Heart left ventricle (tissue), 16 donors: Measurements from ENCODE around the gene STX12. TPM values are rescaled to one million over a fixed set of nuclear protein-coding genes. Genes with fewer than 3 reads are reported as not detected.

Experiments used
- ATAC-seq, 4 donors: fragments of 200-7000 bp; cut with Tn5 transposase; one replicate each; pipeline ENCODE4 v1.9.1; 2020 to 2022; ENCODE audit warnings: moderate library complexity in 4 of 4, mild to moderate bottlenecking in 3 of 4, moderate number of reproducible peaks in 1 of 4
- DNase-seq, 5 donors: peaks; one replicate each; pipeline ENCODE4 v3.0.0-alpha.2; 2020
- H3K27ac ChIP-seq, 12 donors: fragments of 200-600 bp; sonication (generic) in 4 of 12; one replicate each; pipeline versions ENCODE4 v1.5.0 to v1.8.0; 2016 to 2022; ENCODE audit warnings: mild to moderate bottlenecking in 2 of 12
- H3K27me3 ChIP-seq, 9 donors: fragments of 200-600 bp; sonication (generic) in 2 of 9; one replicate each; pipeline versions ENCODE4 v1.5.1 to v1.8.0; 2016 to 2022; ENCODE audit warnings: mild to moderate bottlenecking in 3 of 9
- H3K36me3 ChIP-seq, 9 donors: fragments of 200-600 bp; sonication (generic) in 2 of 9; one replicate each; pipeline versions ENCODE4 v1.5.0 to v1.8.0; 2018 to 2022; ENCODE audit warnings: mild to moderate bottlenecking in 2 of 9
- H3K4me1 ChIP-seq, 12 donors: fragments of 200-600 bp; sonication (generic) in 4 of 12; one replicate each; pipeline versions ENCODE4 v1.5.0 to v1.8.0; 2016 to 2022; ENCODE audit warnings: mild to moderate bottlenecking in 3 of 12
- H3K4me3 ChIP-seq, 12 donors: fragments of 200-600 bp; sonication (generic) in 4 of 12; one replicate each; pipeline versions ENCODE4 v1.5.0 to v1.8.0; 2017 to 2022; ENCODE audit warnings: mild to moderate bottlenecking in 9 of 12, moderate library complexity in 4 of 12
- H3K9me3 ChIP-seq, 12 donors: fragments of 200-600 bp; sonication (generic) in 4 of 12; one replicate each; pipeline versions ENCODE4 v1.5.0 to v1.8.0; 2016 to 2022; ENCODE audit warnings: mild to moderate bottlenecking in 1 of 12
- POLR2A ChIP-seq, 2 donors: fragments of 450-650 bp; IDR thresholded peaks; one replicate each; pipeline ENCODE4 v1.6.1; 2017; ENCODE audit warnings: antibody characterized with exemption in 2 of 2, mild to moderate bottlenecking in 2 of 2, moderate library complexity in 2 of 2
- WGBS, 4 donors: extraction: QIAGEN DNeasy Blood & Tissue Kit in 2 of 4; methylation state at CpG; one replicate each; pipeline versions ENCODE4 v1.1.5 to v1.1.7; 2013 to 2018; 5-methylcytosine and 5-hydroxymethylcytosine counted together
- intact Hi-C, 10 donors: fragments of 100-400 bp; cut with DNase I; formaldehyde crosslinking; loops; one replicate each; pipeline versions ENCODE4 v1.11.1 to v1.14.2; 2022
- polyA plus RNA-seq, 2 donors: library from polyadenylated mRNA; stranded (reverse); fragments of 200-250 nt; gene quantifications; one replicate each; pipeline ENCODE4 v1.2.3, GENCODE V29; 2013
- total RNA-seq, 9 donors: library from RNA; depleted of rRNA in 2 of 9; stranded (reverse); fragments of >200 nt in 2 of 9; fragmentation: NEBNext Ultra II Directional in 3 of 9; extraction: Animal tissue kit (Norgen Biotek cat#: 25700) in 3 of 9; gene quantifications; one replicate each; pipeline versions ENCODE4 v1.1.0 to v1.2.4, GENCODE V29; 2016 to 2023
- TF ChIP-seq, protein P1 (sequence below), 12 donors: fragments of 200-600 bp; sonication (generic) in 4 of 12; IDR thresholded peaks; one replicate each; pipeline versions ENCODE4 v1.5.0 to v1.8.0; 2018 to 2022; ENCODE audit warnings: antibody characterized with exemption in 12 of 12, mild to moderate bottlenecking in 5 of 12
- donor health status: ischemic (EF 13 %, LVEDD 7.1; RV severe dilation, severe dysfunction).
- donor health status: healthy with polysubstance abuse.
- donor health status: DM: no; HTN: yes; CAD: no.
- donor health status: DM: no; HTN: no; CAD: no.
- donor health status: ischemic (EF 25% LVEDD 6.9; RV normal size, moderate dysfunction).
- donor health status: ischemic (EF 25% LVEDD 5.7; RV mildly dilated, moderate dysfunction).
- donor health status: healthy.
- donor health status: DM: yes; HTN: yes; CAD: no.
- donor health status: ischemic (EF 35%, LVEDD 5.7; RV mildly dilated, moderate dysfunction).
- donor health status: nonischemic (EF 11% LVEDD 7.7; RV severe dilation, severe dysfunction).
- donor health status: DM: yes; HTN: yes; CAD: no.
- donor health status: PGD.
- donor health status: ischemic (EF 29% LVEDD 5.4; RV normal size, mild dysfunction).
- donor health status: nonischemic (EF 23%, LVEDD 6.1; RV moderate dilation, normal function).

Gene STX12
- total and polyA plus RNA-seq, 11 donors, result 10.7 to 46.8 (median 26.5) TPM

DNA sequence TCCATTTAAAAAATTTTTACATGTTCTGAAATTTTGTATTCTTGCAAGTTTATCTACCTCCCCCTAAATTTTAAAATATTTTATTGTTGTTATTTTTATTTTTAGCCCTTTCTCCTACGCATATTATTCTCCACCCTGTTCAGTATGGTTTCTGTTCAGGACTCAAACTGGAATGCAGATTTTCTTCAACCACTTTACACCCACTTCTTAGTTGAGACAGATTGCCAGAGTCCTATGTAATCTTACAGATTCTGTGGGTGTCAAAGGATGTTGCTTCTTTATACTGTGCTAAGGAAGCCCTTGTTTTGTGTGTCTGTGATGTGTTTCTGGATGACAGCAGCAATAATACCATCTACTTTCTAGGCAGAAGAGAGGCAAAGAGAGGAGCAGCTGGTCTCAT, 36.9 kb downstream of the STX12 start:
- H3K27ac ChIP-seq, result no peak overlapping the region
- intact Hi-C loops, result no loop called here
- DNase-seq, result no peak
- 79 to 92% (median 85%) methylated on average over 1 of the region's 1 CpG for WGBS, 4 donors
- no peak overlapping the region for H3K4me3 ChIP-seq
- H3K9me3 ChIP-seq, result no peaks in the 10 kb centered on the region
- TF ChIP-seq, protein P1, sequence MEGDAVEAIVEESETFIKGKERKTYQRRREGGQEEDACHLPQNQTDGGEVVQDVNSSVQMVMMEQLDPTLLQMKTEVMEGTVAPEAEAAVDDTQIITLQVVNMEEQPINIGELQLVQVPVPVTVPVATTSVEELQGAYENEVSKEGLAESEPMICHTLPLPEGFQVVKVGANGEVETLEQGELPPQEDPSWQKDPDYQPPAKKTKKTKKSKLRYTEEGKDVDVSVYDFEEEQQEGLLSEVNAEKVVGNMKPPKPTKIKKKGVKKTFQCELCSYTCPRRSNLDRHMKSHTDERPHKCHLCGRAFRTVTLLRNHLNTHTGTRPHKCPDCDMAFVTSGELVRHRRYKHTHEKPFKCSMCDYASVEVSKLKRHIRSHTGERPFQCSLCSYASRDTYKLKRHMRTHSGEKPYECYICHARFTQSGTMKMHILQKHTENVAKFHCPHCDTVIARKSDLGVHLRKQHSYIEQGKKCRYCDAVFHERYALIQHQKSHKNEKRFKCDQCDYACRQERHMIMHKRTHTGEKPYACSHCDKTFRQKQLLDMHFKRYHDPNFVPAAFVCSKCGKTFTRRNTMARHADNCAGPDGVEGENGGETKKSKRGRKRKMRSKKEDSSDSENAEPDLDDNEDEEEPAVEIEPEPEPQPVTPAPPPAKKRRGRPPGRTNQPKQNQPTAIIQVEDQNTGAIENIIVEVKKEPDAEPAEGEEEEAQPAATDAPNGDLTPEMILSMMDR (IDR thresholded peaks at IDR 0.05), result no peak
- no peak for TF ChIP-seq POLR2A (IDR thresholded peaks at IDR 0.05)
- H3K27me3 ChIP-seq, result no peaks in the 10 kb centered on the region
- H3K36me3 ChIP-seq, result peaks cover 0 to 86% (median 73%) of the 10 kb centered on the region in 9 donors
- ATAC-seq, result no peak
- no peaks in the 10 kb centered on the region for H3K4me1 ChIP-seq

DNA sequence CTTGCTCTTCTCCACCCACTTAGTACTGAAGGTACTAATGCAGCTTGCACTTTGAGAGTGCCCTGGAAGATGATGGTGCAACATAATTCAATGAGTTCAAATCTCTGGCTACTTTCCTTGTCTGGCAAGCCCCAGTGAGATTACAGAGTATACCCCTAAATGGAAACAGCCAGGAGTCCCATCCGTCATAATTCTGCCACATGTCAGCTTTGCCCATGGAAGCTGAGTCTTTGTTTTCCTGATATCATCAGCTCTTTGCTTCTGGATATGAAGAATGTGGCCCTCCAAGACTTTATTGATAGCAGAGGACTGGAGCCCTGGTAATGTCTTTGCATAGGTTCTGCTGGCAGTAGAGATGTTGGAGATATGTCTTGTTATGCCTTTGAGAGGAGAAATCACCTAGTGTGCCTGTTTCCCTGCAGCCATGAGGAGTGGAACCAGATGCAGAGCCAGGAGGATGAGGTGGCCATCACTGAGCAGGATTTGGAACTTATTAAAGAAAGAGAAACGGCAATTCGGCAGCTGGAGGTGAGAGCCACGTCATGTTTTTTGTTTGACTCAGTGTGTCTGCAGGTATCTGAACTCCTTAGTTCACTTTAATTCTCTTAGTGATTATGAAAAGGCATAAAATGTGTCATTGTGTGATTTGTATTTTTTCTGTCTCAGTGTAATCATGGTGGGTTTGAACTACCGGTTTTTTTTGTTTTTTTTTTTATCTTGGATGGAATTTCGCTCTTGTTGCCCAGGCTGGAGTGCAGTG, 38.9 kb downstream of the STX12 start:
- no peak overlapping the region for H3K4me3 ChIP-seq
- H3K9me3 ChIP-seq, result no peaks in the 10 kb centered on the region
- 93 to 96% (median 96%) methylated on average over 6 of the region's 6 CpGs for WGBS, 4 donors
- peaks cover 0 to 80% (median 68%) of the 10 kb centered on the region in 9 donors for H3K36me3 ChIP-seq
- H3K27me3 ChIP-seq, result no peaks in the 10 kb centered on the region
- H3K27ac ChIP-seq, result no peak overlapping the region
- DNase-seq (no peak), ATAC-seq (no peak)
- TF ChIP-seq, protein P1 (IDR thresholded peaks at IDR 0.05), result no peak
- intact Hi-C loops, result no loop called here
- H3K4me1 ChIP-seq, result peaks cover 0 to 6% (median 0%) of the 10 kb centered on the region in 12 donors

DNA sequence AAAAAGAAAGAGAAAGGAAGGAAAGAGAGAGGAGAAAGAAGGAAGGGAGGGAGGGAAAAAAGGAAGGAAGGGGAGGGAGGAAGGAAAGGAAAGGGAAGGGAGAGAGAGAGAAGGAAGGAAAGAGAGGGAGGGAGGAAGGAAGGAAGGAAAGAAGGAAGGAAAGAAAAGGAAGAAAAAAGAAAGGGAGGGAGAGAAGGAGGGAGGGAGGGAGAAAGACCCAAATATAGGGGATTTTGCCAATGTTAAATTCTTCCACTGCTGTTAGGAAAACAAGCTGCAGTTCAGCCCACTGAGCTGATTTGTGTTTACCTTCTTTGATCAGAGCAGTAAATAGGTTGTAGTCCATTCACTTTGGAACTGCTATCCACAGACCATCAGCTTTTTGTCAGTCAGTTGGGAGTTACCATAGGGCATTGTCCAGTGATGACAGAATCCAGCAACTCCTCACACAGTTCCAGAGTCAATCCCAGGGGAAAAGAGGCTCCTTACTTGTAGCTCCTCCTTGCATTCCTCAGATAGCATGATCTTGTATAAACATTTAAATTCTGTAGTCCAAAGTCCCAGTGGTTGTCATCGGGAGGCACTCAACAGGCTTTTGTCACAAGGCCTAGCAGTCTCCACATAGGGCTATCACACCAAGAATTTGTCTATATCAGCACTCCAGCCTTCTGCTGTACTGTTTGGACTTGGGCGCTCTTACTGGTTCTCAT, 44.1 kb downstream of the STX12 start:
- intact Hi-C loops, result no loop called here
- no peaks in the 10 kb centered on the region for H3K9me3 ChIP-seq
- WGBS, 4 donors, result 34 to 62% (median 42%) methylated on average over 2 of the region's 2 CpGs
- H3K27ac ChIP-seq, result peak overlapping the region in 7 of 12 donors; percentile 9 to 27 (median 14)
- H3K36me3 ChIP-seq, result peaks cover 0 to 90% (median 83%) of the 10 kb centered on the region in 9 donors
- ATAC-seq (peak in 3 of 4 donors; percentile 70 to 77 (median 71)), DNase-seq (peak in 1 of 5 donors; percentile 23)
- TF ChIP-seq, protein P1 (IDR thresholded peaks at IDR 0.05), result no peak
- no peak for TF ChIP-seq POLR2A (IDR thresholded peaks at IDR 0.05)
- H3K4me3 ChIP-seq, result no peak overlapping the region
- no peaks in the 10 kb centered on the region for H3K27me3 ChIP-seq
- H3K4me1 ChIP-seq, result peaks cover 0 to 15% (median 0%) of the 10 kb centered on the region in 12 donors

DNA sequence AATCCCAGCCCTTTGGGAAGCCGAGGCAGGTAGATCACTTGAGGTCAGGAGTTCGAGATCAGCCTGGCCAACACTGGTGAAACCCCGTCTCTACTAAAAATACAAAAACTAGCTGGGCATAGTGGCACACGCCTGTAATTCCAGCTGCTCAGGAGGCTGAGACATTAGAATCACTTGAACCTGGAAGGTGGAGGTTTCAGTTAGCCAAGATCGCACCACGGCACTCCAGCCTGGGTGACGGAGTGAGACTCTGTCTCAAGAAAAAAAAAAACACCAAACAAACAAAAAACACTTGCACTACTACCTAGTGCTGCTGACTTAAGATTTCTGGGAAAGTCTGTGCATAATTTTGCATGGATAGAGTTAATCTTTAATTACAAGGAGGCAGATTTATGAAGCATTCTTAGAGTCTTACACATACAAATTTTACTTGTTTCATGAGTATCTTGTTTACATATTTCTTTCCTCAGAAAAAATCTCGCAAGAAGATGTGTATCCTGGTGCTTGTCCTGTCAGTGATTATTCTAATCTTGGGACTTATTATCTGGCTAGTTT, 48.8 kb downstream of the STX12 start:
- no peaks in the 10 kb centered on the region for H3K27me3 ChIP-seq
- H3K4me1 ChIP-seq, result peaks cover 0 to 11% (median 0%) of the 10 kb centered on the region in 12 donors
- H3K36me3 ChIP-seq, result peaks cover 0 to 78% (median 74%) of the 10 kb centered on the region in 9 donors
- TF ChIP-seq POLR2A (IDR thresholded peaks at IDR 0.05), result no peak
- TF ChIP-seq, protein P1 (IDR thresholded peaks at IDR 0.05), result no peak
- H3K27ac ChIP-seq, result no peak overlapping the region
- ATAC-seq (no peak), DNase-seq (no peak)
- no peak overlapping the region for H3K4me3 ChIP-seq
- WGBS, 4 donors, result 90 to 94% (median 92%) methylated on average over 8 of the region's 8 CpGs
- intact Hi-C loops, result no loop called here
- H3K9me3 ChIP-seq, result no peaks in the 10 kb centered on the region
